ENCODE data around the gene IL22RA1.

IL22RA1 gene

DNA sequence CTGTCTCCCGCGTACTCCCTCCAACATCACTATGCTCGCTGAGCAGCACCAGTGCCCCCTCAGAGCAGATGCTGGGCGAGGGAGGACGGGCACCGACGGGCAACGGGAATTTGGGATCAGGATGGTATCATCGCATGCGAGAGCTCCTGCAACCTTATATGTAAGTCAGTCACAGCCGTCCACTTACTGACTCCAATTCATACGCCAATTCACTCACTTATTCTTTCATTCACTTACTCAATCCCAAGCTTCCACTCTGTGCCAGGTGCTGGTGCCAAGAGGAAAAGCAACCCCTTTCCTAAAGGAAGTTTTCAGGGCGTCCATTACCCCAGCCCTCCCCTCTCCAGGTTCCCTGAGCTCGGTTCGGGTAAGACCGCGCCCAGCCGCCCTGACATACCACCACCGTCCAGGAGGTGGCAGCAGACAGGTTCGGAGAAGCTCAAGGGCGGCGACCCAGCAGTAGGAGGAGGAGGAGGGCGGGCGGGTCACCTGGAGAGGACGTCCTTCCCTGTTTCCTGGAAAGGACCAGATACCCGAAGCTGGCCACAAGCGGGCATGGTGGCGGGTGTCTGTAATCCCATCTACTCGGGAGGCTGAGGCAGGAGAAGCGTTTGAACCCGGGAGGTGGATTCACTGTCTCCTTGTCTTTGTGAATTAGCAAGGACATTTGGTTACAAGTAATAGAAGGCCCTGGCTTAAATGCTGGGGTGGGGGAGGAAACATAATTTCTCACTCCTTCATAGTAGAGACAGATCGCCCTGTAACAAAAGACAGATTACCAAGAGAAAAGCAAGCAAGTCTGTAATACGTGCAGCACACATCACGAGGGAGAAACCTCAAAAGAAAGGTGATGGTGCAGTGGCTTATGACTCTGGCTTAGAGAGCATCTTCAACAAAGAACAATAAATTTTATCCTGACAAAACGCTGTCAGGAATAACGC is 7.6 kb upstream of the IL22RA1 start:
- Histone ChIP-seq H3K27me3 (ENCODE audit: control insufficient read depth in 3 of 3, insufficient read depth in 3 of 3, low read depth in 1 of 3, low read length in 3 of 3) (peaks cover 0 to 33% (median 0%) of the 10 kb centered on the region in 3 experiments), H2BK120ac (ENCODE audit: low read depth, low read length) (no peak overlapping the region), H3K27ac (replicated peaks; ENCODE audit: low read length) (peak overlapping the region; percentile 61), H2BK12ac (ENCODE audit: low read length) (no peak overlapping the region), H2AK5ac (ENCODE audit: low read depth, low read length) (no peak overlapping the region), H2BK15ac (ENCODE audit: low read length) (no peak overlapping the region), H3K4me3 (ENCODE audit: low read length in 2 of 2) (peak overlapping the region in 1 of 2 donors; percentile 65), H4K8ac (ENCODE audit: low read depth, low read length) (no peak overlapping the region), H3K18ac (ENCODE audit: low read length) (peak overlapping the region; percentile 38), H2BK5ac (ENCODE audit: low read length) (no peak overlapping the region), H3K14ac (ENCODE audit: low read length) (no peak overlapping the region), H3K4ac (ENCODE audit: low read length) (no peak overlapping the region), H4K91ac (ENCODE audit: low read depth, low read length, poor library complexity) (no peak overlapping the region), H3K9me3 (replicated peaks in 1 of 2; ENCODE audit: control insufficient read depth in 2 of 2, insufficient read depth in 1 of 2, low read depth in 1 of 2, low read length in 2 of 2) (no peaks in the 10 kb centered on the region), H3K36me3 (replicated peaks in 1 of 2; ENCODE audit: control insufficient read depth in 2 of 2, insufficient read depth in 2 of 2, low read length in 2 of 2) (no peaks in the 10 kb centered on the region), H3K9ac (ENCODE audit: low read depth, low read length, poor library complexity) (no peak overlapping the region), H3K4me2 (ENCODE audit: insufficient read depth, low read length, poor library complexity, severe bottlenecking) (peak overlapping the region; percentile 82), H3K23ac (ENCODE audit: low read depth, low read length, poor library complexity) (no peak overlapping the region), H2AFZ (ENCODE audit: low read length) (peak overlapping the region; percentile 13), H3K79me1 (ENCODE audit: low read depth, low read length) (no peaks in the 10 kb centered on the region), H3K4me1 (ENCODE audit: control insufficient read depth in 2 of 2, insufficient read depth in 1 of 2, low read depth in 1 of 2, low read length in 2 of 2) (peaks cover 0 to 10% of the 10 kb centered on the region in 2 donors)
- 100% methylated on average over 1 of the region's 36 CpGs; no CpG with 5 or more reads in 1 of the 2 donors for WGBS, 2 donors (ENCODE audit: extremely low coverage in 2 of 2, insufficient read length in 2 of 2, insufficient replicate concordance in 1 of 2)
- peak; percentile 78 for DNase-seq (ENCODE audit: low spot score)

DNA sequence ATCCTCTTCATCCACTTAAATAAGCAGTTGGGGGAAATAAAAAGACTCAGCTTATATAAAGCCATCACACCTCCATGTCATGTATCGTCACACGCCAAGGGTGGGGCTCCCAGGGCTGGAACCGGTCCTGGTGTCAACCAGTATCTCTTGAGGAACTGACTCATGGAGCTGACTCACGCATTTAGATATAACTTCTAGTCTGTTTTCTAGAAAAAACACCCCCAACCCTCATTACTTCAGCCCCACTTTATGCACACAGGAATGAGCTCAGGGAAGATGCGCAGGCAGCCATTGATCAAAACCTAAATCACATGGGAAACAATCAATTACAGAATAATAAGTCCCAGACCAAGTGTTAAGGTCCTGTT is 6.9 kb upstream of the IL22RA1 start:
- Histone ChIP-seq H3K4me1 (ENCODE audit: control insufficient read depth in 2 of 2, insufficient read depth in 1 of 2, low read depth in 1 of 2, low read length in 2 of 2) (peaks cover 0 to 10% of the 10 kb centered on the region in 2 donors), H3K9me3 (replicated peaks in 1 of 2; ENCODE audit: control insufficient read depth in 2 of 2, insufficient read depth in 1 of 2, low read depth in 1 of 2, low read length in 2 of 2) (no peaks in the 10 kb centered on the region), H3K14ac (ENCODE audit: low read length) (no peak overlapping the region), H3K4me3 (ENCODE audit: low read length in 2 of 2) (no peak overlapping the region), H4K8ac (ENCODE audit: low read depth, low read length) (no peak overlapping the region), H3K27me3 (ENCODE audit: control insufficient read depth in 3 of 3, insufficient read depth in 3 of 3, low read depth in 1 of 3, low read length in 3 of 3) (peaks cover 0 to 33% (median 0%) of the 10 kb centered on the region in 3 experiments), H3K36me3 (replicated peaks in 1 of 2; ENCODE audit: control insufficient read depth in 2 of 2, insufficient read depth in 2 of 2, low read length in 2 of 2) (no peaks in the 10 kb centered on the region), H3K18ac (ENCODE audit: low read length) (no peak overlapping the region), H2BK12ac (ENCODE audit: low read length) (no peak overlapping the region), H2BK5ac (ENCODE audit: low read length) (no peak overlapping the region), H2AFZ (ENCODE audit: low read length) (no peak overlapping the region), H3K27ac (replicated peaks; ENCODE audit: low read length) (no peak overlapping the region), H3K9ac (ENCODE audit: low read depth, low read length, poor library complexity) (no peak overlapping the region), H4K91ac (ENCODE audit: low read depth, low read length, poor library complexity) (no peak overlapping the region), H3K4ac (ENCODE audit: low read length) (no peak overlapping the region), H3K4me2 (ENCODE audit: insufficient read depth, low read length, poor library complexity, severe bottlenecking) (no peak overlapping the region), H2AK5ac (ENCODE audit: low read depth, low read length) (no peak overlapping the region), H3K23ac (ENCODE audit: low read depth, low read length, poor library complexity) (peak overlapping the region; percentile 4), H2BK15ac (ENCODE audit: low read length) (no peak overlapping the region), H2BK120ac (ENCODE audit: low read depth, low read length) (no peak overlapping the region), H3K79me1 (ENCODE audit: low read depth, low read length) (no peaks in the 10 kb centered on the region)
- DNase-seq (ENCODE audit: low spot score) = no peak
- no CpG with 5 or more reads among the region's 5 CpGs for WGBS, 2 donors (ENCODE audit: extremely low coverage in 2 of 2, insufficient read length in 2 of 2, insufficient replicate concordance in 1 of 2)

DNA sequence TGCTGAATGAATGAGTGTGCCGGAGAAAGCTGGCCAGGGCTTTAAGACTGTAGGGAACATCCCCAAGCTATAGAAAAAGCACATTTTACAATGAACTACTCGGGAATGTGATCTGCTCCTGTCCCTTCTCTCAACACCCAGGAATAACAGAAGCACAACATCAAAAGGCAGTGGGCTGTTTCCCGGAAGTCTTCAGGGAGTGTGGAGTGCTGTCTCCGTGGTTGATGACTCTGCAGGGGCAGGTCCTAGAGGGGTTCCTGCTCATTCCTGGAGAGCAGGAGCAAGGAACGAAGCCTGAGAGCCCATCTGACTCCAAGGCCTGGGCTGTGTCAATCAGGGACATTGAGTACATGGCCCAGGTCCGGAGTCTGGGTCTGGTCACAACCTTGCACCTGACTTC is 4.9 kb upstream of the IL22RA1 start:
- H2AFZ ChIP-seq (ENCODE audit: low read length) = no peak overlapping the region
- no peaks in the 10 kb centered on the region for H3K9me3 ChIP-seq (replicated peaks in 1 of 2; ENCODE audit: control insufficient read depth in 2 of 2, insufficient read depth in 1 of 2, low read depth in 1 of 2, low read length in 2 of 2)
- no peak overlapping the region for H3K27ac ChIP-seq (replicated peaks; ENCODE audit: low read length)
- H4K8ac ChIP-seq (ENCODE audit: low read depth, low read length) = no peak overlapping the region
- H2BK12ac ChIP-seq (ENCODE audit: low read length) = no peak overlapping the region
- no peak overlapping the region for H3K9ac ChIP-seq (ENCODE audit: low read depth, low read length, poor library complexity)
- no CpG with 5 or more reads among the region's 6 CpGs for WGBS, 2 donors (ENCODE audit: extremely low coverage in 2 of 2, insufficient read length in 2 of 2, insufficient replicate concordance in 1 of 2)
- no peak overlapping the region for H3K18ac ChIP-seq (ENCODE audit: low read length)
- H3K4me3 ChIP-seq (ENCODE audit: low read length in 2 of 2) = no peak overlapping the region
- no peaks in the 10 kb centered on the region for H3K36me3 ChIP-seq (replicated peaks in 1 of 2; ENCODE audit: control insufficient read depth in 2 of 2, insufficient read depth in 2 of 2, low read length in 2 of 2)
- H3K23ac ChIP-seq (ENCODE audit: low read depth, low read length, poor library complexity) = no peak overlapping the region
- H3K4ac ChIP-seq (ENCODE audit: low read length) = no peak overlapping the region
- H3K79me1 ChIP-seq (ENCODE audit: low read depth, low read length) = no peaks in the 10 kb centered on the region
- H4K91ac ChIP-seq (ENCODE audit: low read depth, low read length, poor library complexity) = no peak overlapping the region
- H3K27me3 ChIP-seq (ENCODE audit: control insufficient read depth in 3 of 3, insufficient read depth in 3 of 3, low read depth in 1 of 3, low read length in 3 of 3) = peaks cover 0 to 48% (median 0%) of the 10 kb centered on the region in 3 experiments
- H2BK5ac ChIP-seq (ENCODE audit: low read length) = no peak overlapping the region
- DNase-seq (ENCODE audit: low spot score) = no peak
- H3K4me1 ChIP-seq (ENCODE audit: control insufficient read depth in 2 of 2, insufficient read depth in 1 of 2, low read depth in 1 of 2, low read length in 2 of 2) = peaks cover 0 to 6% of the 10 kb centered on the region in 2 donors
- no peak overlapping the region for H3K14ac ChIP-seq (ENCODE audit: low read length)
- no peak overlapping the region for H2BK15ac ChIP-seq (ENCODE audit: low read length)
- H2BK120ac ChIP-seq (ENCODE audit: low read depth, low read length) = no peak overlapping the region
- no peak overlapping the region for H2AK5ac ChIP-seq (ENCODE audit: low read depth, low read length)
- no peak overlapping the region for H3K4me2 ChIP-seq (ENCODE audit: insufficient read depth, low read length, poor library complexity, severe bottlenecking)

DNA sequence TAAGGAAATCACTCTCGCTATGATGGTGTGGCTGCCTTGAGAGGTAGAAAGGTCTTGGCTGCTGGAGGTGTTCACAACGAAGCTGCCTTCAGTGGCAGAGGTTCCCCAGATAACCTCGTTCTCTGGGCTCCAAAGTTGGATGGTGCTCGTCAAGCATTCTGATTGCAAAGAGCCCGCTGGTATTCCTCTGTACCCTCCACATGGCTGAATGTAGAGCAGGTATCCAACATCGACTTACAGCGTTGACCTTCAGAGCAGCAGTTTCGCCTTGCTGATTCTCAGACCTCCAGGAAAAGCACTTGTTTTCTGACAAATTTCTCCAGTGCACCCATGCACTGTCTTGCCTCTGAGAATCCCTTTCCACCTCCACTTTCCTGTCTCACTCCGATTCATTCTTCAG is 4.3 kb upstream of the IL22RA1 start:
- Histone ChIP-seq H3K4ac (ENCODE audit: low read length) (no peak overlapping the region), H2AK5ac (ENCODE audit: low read depth, low read length) (no peak overlapping the region), H3K4me1 (ENCODE audit: control insufficient read depth in 2 of 2, insufficient read depth in 1 of 2, low read depth in 1 of 2, low read length in 2 of 2) (peaks cover 0 to 5% of the 10 kb centered on the region in 2 donors), H4K91ac (ENCODE audit: low read depth, low read length, poor library complexity) (no peak overlapping the region), H2AFZ (ENCODE audit: low read length) (no peak overlapping the region), H2BK120ac (ENCODE audit: low read depth, low read length) (no peak overlapping the region), H3K79me1 (ENCODE audit: low read depth, low read length) (no peaks in the 10 kb centered on the region), H2BK15ac (ENCODE audit: low read length) (no peak overlapping the region), H2BK12ac (ENCODE audit: low read length) (no peak overlapping the region), H3K14ac (ENCODE audit: low read length) (no peak overlapping the region), H3K9ac (ENCODE audit: low read depth, low read length, poor library complexity) (no peak overlapping the region), H3K18ac (ENCODE audit: low read length) (no peak overlapping the region), H2BK5ac (ENCODE audit: low read length) (no peak overlapping the region), H3K9me3 (replicated peaks in 1 of 2; ENCODE audit: control insufficient read depth in 2 of 2, insufficient read depth in 1 of 2, low read depth in 1 of 2, low read length in 2 of 2) (no peaks in the 10 kb centered on the region), H3K27me3 (ENCODE audit: control insufficient read depth in 3 of 3, insufficient read depth in 3 of 3, low read depth in 1 of 3, low read length in 3 of 3) (peaks cover 0 to 48% (median 0%) of the 10 kb centered on the region in 3 experiments), H3K27ac (replicated peaks; ENCODE audit: low read length) (no peak overlapping the region), H3K4me2 (ENCODE audit: insufficient read depth, low read length, poor library complexity, severe bottlenecking) (no peak overlapping the region), H3K4me3 (ENCODE audit: low read length in 2 of 2) (no peak overlapping the region), H4K8ac (ENCODE audit: low read depth, low read length) (no peak overlapping the region), H3K23ac (ENCODE audit: low read depth, low read length, poor library complexity) (no peak overlapping the region), H3K36me3 (replicated peaks in 1 of 2; ENCODE audit: control insufficient read depth in 2 of 2, insufficient read depth in 2 of 2, low read length in 2 of 2) (no peaks in the 10 kb centered on the region)
- no peak for DNase-seq (ENCODE audit: low spot score)
- WGBS, 2 donors (ENCODE audit: extremely low coverage in 2 of 2, insufficient read length in 2 of 2, insufficient replicate concordance in 1 of 2) = no CpG with 5 or more reads among the region's 9 CpGs

Measured in neuronal stem cell (in vitro differentiated cells).